Hepatocyte (in vitro differentiated cells): Measurements from ENCODE around the gene GADD45GIP1.

ENCODE experiments used
- EZH2 ChIP-seq: fragments of 200-600 bp; sonication (generic); IDR thresholded peaks from 2 replicates; pipeline ENCODE4 v1.6.1; 2016; ENCODE audit warnings: antibody characterized with exemption, mild to moderate bottlenecking, borderline replicate concordance
- EZH2phosphoT487 ChIP-seq: fragments of 200-600 bp; sonication (generic); IDR thresholded peaks from one replicate; pipeline ENCODE4 v1.6.1; 2018; ENCODE audit warnings: antibody characterized with exemption, mild to moderate bottlenecking, low read depth, moderate library complexity; ENCODE audit not compliant: unreplicated experiment, severe bottlenecking
- TF ChIP-seq, protein P1 (sequence below): fragments of 200-600 bp; sonication (generic); IDR thresholded peaks from 2 replicates; pipeline ENCODE4 v1.5.1; 2016; ENCODE audit warnings: antibody characterized with exemption, mild to moderate bottlenecking; ENCODE audit not compliant: poor library complexity

DNA sequence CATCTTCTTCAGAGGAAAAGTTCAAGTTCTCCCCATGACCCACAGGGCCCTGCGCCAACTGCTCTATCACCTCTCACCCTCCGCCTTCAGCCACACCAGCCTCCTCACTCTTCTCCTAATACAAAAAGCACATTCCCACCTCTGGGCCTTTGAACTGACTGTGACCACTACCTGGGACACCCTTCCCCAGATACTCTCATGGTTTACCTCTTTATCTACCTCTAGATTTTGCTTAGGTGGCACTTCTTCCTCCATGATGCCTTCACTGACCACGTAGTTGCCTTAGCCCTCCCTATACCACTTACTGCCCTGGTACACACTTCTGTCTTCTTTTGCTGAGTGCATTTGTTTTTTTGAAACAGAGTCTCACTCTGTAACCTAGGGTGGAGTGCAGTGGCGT, 34.1 kb downstream of the GADD45GIP1 start:
- no peak for TF ChIP-seq EZH2phosphoT487
- TF ChIP-seq, protein P1, sequence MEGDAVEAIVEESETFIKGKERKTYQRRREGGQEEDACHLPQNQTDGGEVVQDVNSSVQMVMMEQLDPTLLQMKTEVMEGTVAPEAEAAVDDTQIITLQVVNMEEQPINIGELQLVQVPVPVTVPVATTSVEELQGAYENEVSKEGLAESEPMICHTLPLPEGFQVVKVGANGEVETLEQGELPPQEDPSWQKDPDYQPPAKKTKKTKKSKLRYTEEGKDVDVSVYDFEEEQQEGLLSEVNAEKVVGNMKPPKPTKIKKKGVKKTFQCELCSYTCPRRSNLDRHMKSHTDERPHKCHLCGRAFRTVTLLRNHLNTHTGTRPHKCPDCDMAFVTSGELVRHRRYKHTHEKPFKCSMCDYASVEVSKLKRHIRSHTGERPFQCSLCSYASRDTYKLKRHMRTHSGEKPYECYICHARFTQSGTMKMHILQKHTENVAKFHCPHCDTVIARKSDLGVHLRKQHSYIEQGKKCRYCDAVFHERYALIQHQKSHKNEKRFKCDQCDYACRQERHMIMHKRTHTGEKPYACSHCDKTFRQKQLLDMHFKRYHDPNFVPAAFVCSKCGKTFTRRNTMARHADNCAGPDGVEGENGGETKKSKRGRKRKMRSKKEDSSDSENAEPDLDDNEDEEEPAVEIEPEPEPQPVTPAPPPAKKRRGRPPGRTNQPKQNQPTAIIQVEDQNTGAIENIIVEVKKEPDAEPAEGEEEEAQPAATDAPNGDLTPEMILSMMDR, result no peak
- TF ChIP-seq EZH2, result no peak
